GM18873 (cell line): ENCODE measurements around the gene SCIMP.

Experiments
- ATAC-seq: cut with Tn5 transposase; IDR thresholded peaks from one replicate; pipeline ENCODE4 v1.9.1; 2021; ENCODE audit warnings: mild to moderate bottlenecking, moderate library complexity, moderate number of reproducible peaks; ENCODE audit not compliant: unreplicated experiment, low FRiP score

Gene SCIMP

GRCh38 chr17:5234645-5235576, at the start of gene SCIMP:
SCIMP (minus strand) TSS chr17:5234860; CDS start chr17:5234755, 105 bp downstream.
- peak; percentile 57 for ATAC-seq

GRCh38 chr17:5283571-5284315, 49.1 kb upstream of the SCIMP start:
- no peak for ATAC-seq

GRCh38 chr17:5282642-5283217, 48.1 kb upstream of the SCIMP start:
- no peak for ATAC-seq

- no peak for ATAC-seq
These were observed 47.4 kb upstream of the SCIMP start, which contains the start of gene RABEP1 for GRCh38 chr17:5281814-5282641. RABEP1 (plus strand) TSS chr17:5282284; CDS start chr17:5282487, 203 bp downstream.

GRCh38 chr17:5272322-5272721, 37.7 kb upstream of the SCIMP start:
- no peak for ATAC-seq

- no peak for ATAC-seq
These were observed 34.7 kb upstream of the SCIMP start for GRCh38 chr17:5269241-5269960.

- no peak for ATAC-seq
These were observed 30.2 kb upstream of the SCIMP start for GRCh38 chr17:5264893-5265292.

GRCh38 chr17:5263441-5263840, 28.8 kb upstream of the SCIMP start:
- ATAC-seq = no peak

- no peak for ATAC-seq
These were observed 27.8 kb upstream of the SCIMP start for GRCh38 chr17:5262416-5262991.

- ATAC-seq = no peak
These were observed 25.9 kb upstream of the SCIMP start for GRCh38 chr17:5260542-5260941.

GRCh38 chr17:5257124-5257523, 22.5 kb upstream of the SCIMP start:
- ATAC-seq = no peak

GRCh38 chr17:5254903-5255521, 20.4 kb upstream of the SCIMP start:
- ATAC-seq = no peak

GRCh38 chr17:5254414-5254813, 19.8 kb upstream of the SCIMP start:
- no peak for ATAC-seq

- no peak for ATAC-seq
These were observed 15.0 kb upstream of the SCIMP start for GRCh38 chr17:5249615-5250014.

GRCh38 chr17:5248821-5249479, 14.3 kb upstream of the SCIMP start:
- no peak for ATAC-seq

GRCh38 chr17:5247621-5248020, 13.0 kb upstream of the SCIMP start:
- no peak for ATAC-seq

- no peak for ATAC-seq
These were observed 7.4 kb upstream of the SCIMP start for GRCh38 chr17:5241861-5242671.
